ENCODE data around the gene GSE1.

GSE1 gene

DNA sequence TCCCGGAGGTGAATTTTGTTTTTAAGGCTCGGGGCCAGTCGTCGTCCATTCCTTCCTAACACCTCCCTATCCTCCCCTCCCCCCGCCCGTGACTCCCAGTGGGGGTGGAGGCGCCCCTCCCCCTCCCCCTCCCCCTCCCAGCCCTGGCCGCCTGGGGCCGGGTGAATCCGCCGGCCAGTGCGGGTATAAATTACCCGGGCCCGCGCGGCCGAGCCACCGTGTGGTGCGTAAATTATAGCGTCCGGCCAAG, 2.0 kb upstream of the GSE1 start:
- H3K27me3 ChIP-seq, result peaks cover 59% of the 10 kb centered on the region
- peaks cover 49 to 68% of the 10 kb centered on the region in 2 experiments for H3K4me1 ChIP-seq (ENCODE audit: control insufficient read depth in 1 of 2, insufficient read depth in 1 of 2, low read depth in 1 of 2, low read length in 1 of 2)
- H3K9me3 ChIP-seq, result no peaks in the 10 kb centered on the region
- TF ChIP-seq, protein P1, sequence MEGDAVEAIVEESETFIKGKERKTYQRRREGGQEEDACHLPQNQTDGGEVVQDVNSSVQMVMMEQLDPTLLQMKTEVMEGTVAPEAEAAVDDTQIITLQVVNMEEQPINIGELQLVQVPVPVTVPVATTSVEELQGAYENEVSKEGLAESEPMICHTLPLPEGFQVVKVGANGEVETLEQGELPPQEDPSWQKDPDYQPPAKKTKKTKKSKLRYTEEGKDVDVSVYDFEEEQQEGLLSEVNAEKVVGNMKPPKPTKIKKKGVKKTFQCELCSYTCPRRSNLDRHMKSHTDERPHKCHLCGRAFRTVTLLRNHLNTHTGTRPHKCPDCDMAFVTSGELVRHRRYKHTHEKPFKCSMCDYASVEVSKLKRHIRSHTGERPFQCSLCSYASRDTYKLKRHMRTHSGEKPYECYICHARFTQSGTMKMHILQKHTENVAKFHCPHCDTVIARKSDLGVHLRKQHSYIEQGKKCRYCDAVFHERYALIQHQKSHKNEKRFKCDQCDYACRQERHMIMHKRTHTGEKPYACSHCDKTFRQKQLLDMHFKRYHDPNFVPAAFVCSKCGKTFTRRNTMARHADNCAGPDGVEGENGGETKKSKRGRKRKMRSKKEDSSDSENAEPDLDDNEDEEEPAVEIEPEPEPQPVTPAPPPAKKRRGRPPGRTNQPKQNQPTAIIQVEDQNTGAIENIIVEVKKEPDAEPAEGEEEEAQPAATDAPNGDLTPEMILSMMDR (IDR thresholded peaks at IDR 0.05), result no peak
- peak overlapping the region; percentile 61 to 85 for H3K4me3 ChIP-seq (ENCODE audit: low read depth in 1 of 2, low read length in 1 of 2)
- peak overlapping the region; percentile 42 for H3K27ac ChIP-seq
- no peaks in the 10 kb centered on the region for H3K36me3 ChIP-seq

DNA sequence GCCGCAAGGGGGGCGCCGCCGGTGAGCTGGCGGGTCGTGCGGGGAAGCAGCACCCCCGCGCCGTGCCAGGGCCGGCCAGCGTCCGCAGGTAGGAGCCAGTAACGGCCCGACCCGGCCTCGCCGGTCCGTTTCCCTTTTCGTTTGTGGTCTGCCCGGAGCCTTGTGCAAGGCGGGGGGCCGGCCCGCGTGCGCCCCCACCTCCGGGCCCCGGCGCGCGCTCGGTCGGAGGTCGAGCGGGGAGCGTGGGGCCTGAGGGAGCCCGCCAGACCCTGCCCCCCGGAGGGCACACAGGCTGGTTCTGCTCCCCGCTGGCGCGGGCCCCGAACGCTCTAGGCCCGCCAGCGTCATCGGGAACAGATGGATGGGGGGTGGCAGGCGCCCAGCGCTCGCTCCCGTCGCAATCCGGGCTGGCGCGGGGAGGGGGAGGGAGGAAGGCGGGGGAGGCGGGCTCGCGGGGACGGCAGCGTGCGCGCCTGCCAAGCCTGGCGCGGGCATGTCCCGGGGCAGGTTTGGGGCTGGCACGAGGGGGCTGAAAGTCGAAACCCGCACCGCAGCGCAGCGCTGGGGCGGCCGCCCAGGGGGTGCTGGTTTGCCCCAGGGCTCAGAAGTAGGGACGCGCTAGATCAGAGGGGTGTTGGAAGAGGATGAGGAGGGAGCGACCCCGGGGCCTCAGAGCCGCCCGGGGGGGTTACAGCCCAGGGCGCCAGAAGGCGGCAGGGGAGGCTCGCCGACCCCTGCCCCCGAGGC, 1.5 kb upstream of the GSE1 start:
- H3K4me1 ChIP-seq (ENCODE audit: control insufficient read depth in 1 of 2, insufficient read depth in 1 of 2, low read depth in 1 of 2, low read length in 1 of 2), result peaks cover 54 to 73% of the 10 kb centered on the region in 2 experiments
- peak overlapping the region; percentile 58 to 85 for H3K4me3 ChIP-seq (ENCODE audit: low read depth in 1 of 2, low read length in 1 of 2)
- no peaks in the 10 kb centered on the region for H3K9me3 ChIP-seq
- TF ChIP-seq, protein P1 (IDR thresholded peaks at IDR 0.05), result no peak
- H3K27ac ChIP-seq, result peak overlapping the region; percentile 42
- peaks cover 59% of the 10 kb centered on the region for H3K27me3 ChIP-seq
- H3K36me3 ChIP-seq, result no peaks in the 10 kb centered on the region

DNA sequence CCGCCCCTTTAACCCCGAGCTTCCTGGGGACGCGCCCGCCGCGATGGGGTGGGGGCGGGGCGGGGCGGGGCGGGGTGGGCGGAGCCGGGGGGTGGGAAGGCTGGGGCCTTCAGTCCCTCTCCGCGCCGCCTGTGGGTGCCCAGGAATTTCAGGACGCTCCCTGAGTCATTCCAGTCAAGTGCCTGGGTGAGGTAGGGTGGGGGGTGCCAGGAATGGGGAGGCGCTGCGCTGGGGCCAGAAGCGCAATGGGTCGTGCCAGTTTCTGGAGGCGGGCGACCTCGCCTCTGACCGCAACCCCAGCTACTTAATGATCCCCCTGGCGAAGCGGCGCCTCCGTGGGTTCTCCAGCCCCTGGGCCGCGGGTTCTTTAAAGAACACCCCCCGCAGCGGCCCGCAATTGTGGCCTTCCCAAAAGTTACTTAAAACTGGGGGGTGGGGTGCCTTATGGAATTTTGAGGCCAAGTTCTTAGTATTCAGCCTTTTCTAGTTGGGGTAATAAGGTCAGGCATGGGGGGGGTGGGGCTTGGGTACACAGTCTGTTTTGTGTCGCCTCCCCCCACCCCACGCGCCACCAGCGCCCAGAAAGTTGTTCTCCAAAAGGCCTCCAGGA, 826 bp upstream of the GSE1 start:
- H3K9me3 ChIP-seq, result no peaks in the 10 kb centered on the region
- no peaks in the 10 kb centered on the region for H3K36me3 ChIP-seq
- peaks cover 57 to 76% of the 10 kb centered on the region in 2 experiments for H3K4me1 ChIP-seq (ENCODE audit: control insufficient read depth in 1 of 2, insufficient read depth in 1 of 2, low read depth in 1 of 2, low read length in 1 of 2)
- H3K4me3 ChIP-seq (ENCODE audit: low read depth in 1 of 2, low read length in 1 of 2), result peak overlapping the region; percentile 67 to 85
- H3K27me3 ChIP-seq, result peaks cover 54% of the 10 kb centered on the region
- H3K27ac ChIP-seq, result peak overlapping the region; percentile 36
- TF ChIP-seq, protein P1 (IDR thresholded peaks at IDR 0.05), result no peak

DNA sequence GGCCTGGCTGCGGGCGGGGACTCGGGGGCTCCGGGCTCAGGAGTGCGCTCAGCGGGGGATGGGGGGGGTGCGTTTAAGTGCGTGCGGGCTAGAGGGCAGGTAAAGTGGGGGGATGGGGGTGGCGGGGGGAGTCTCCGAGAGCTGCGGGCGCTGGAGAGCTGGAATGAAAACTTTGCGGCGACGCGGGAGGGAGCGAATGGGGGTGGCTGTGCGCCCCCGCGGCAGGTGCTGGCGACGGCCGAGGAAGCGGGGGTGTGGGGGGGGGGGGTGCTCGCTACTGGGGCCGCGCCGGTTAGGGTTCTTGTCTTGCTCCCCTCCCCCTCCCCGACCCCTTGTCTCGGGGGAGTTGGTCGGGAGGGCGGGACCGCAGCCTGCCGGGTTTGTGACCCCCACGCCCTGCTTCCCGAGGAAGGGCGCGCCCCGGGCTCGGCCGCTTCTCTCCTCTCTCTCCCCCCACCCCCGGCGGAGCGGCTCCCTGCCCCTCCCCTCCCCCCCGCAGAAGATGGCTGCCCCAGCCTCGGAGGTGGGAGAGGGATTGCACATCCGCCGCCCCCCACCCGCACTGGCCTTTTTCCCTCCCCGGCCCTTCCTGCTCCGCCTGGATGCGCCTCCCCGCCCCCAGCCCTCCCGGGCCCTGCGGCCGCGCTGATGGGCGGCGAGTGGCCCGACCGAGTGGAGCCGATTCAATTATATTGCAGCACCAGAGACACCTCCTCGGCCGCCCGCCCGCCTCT, 649 bp downstream of the GSE1 start:
- Histone ChIP-seq H3K9me3 (no peaks in the 10 kb centered on the region), H3K27ac (peak overlapping the region; percentile 80), H3K27me3 (peaks cover 47% of the 10 kb centered on the region), H3K36me3 (no peaks in the 10 kb centered on the region), H3K4me3 (ENCODE audit: low read depth in 1 of 2, low read length in 1 of 2) (peak overlapping the region; percentile 67 to 85), H3K4me1 (ENCODE audit: control insufficient read depth in 1 of 2, insufficient read depth in 1 of 2, low read depth in 1 of 2, low read length in 1 of 2) (peaks cover 61 to 79% of the 10 kb centered on the region in 2 experiments)
- TF ChIP-seq, protein P1 (IDR thresholded peaks at IDR 0.05), result no peak

DNA sequence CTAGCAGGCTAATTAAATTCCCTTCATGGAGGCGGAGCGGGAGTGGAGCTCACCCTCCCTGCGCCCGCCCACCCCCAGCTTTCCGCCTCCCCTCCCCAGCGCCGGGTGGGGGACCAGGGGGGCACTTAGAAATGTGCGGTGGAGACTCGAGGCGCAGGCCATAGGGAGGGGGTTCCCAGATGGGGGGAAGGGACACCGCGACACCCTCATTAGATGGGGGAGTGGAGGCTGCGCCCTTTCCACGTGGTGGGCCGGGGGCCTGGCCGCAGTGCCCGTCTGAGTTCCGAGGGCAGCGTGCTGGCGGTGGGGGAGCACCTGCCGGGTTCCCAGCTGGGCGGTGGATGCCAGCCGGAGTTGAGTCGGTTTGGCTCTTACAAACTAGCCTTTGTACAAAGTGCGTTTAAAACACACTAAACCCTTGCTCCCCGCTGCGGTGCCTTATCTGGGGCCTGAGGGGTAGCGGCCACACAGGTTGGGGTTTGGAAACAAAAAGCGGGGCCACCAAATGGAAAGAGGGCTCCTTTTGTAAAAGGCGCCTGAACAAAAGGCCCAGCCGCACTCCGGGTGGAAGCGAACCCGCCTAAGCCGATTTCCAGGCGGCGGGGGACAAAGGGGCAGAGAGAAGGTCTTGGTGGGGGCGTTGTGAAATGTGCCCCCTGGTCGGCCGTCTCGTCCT, 1.4 kb downstream of the GSE1 start:
- no peaks in the 10 kb centered on the region for H3K36me3 ChIP-seq
- peak overlapping the region; percentile 80 for H3K27ac ChIP-seq
- TF ChIP-seq, protein P1 (IDR thresholded peaks at IDR 0.05), result no peak
- H3K27me3 ChIP-seq, result peaks cover 47% of the 10 kb centered on the region
- H3K4me1 ChIP-seq (ENCODE audit: control insufficient read depth in 1 of 2, insufficient read depth in 1 of 2, low read depth in 1 of 2, low read length in 1 of 2), result peaks cover 61 to 79% of the 10 kb centered on the region in 2 experiments
- no peaks in the 10 kb centered on the region for H3K9me3 ChIP-seq
- peak overlapping the region; percentile 50 to 85 for H3K4me3 ChIP-seq (ENCODE audit: low read depth in 1 of 2, low read length in 1 of 2)

Data from neutrophil (primary cell).